HEK293 (cell line): ENCODE results near the gene DIPK1C.

Experiments used
- CTCF ChIA-PET: fragments of 350-600 bp; formaldehyde crosslinking; extraction: SDS; loops from one replicate; lab custom pipeline; 2021; ENCODE audit warnings: antibody characterized with exemption; lab: Yijun Ruan, JAX
- POLR2A ChIA-PET: fragments of 300-600 bp; formaldehyde crosslinking; extraction: SDS; loops from one replicate; lab custom pipeline; 2020; ENCODE audit warnings: antibody characterized with exemption, inconsistent platforms; lab: Yijun Ruan, JAX
- H3K27ac ChIP-seq: fragments of 200-500 bp; sonication (Bioruptor generic); 2 replicates; pipeline ENCODE4 v1.5.1; 2014; ENCODE audit warnings: low read depth, low read length, control low read depth, inconsistent platforms; ENCODE audit errors: extremely low read depth
- H3K36me3 ChIP-seq, 2 experiments: fragments of 200-500 bp in 1 of 2; sonication (Bioruptor generic) in 1 of 2; 1 replicate in 1 of 2; 2 replicates in 1 of 2; pipeline ENCODE4 v1.5.1; 2014 to 2017; ENCODE audit warnings: inconsistent platforms in 2 of 2, low read length in 2 of 2; ENCODE audit not compliant: control insufficient read depth in 2 of 2, insufficient read depth in 1 of 2
- H3K4me1 ChIP-seq: fragments of 200-500 bp; sonication (Bioruptor generic); 2 replicates; pipeline ENCODE4 v1.5.1; 2014; ENCODE audit warnings: mild to moderate bottlenecking, low read length, inconsistent platforms; ENCODE audit not compliant: control insufficient read depth, insufficient read depth
- H3K4me3 ChIP-seq: 2 replicates; pipeline ENCODE4 v1.5.1; 2011; ENCODE audit warnings: low read depth, mild to moderate bottlenecking, control low read depth, low read length, moderate library complexity
- H3K9me3 ChIP-seq: fragments of 200-500 bp; sonication (Bioruptor generic); 2 replicates; pipeline ENCODE4 v1.5.1; 2014; ENCODE audit warnings: low read depth, low read length, inconsistent platforms; ENCODE audit not compliant: control insufficient read depth, insufficient read depth
- FEZF1 ChIP-seq: fragments of 450-650 bp; formaldehyde crosslinking; IDR thresholded peaks from 2 replicates; pipeline ENCODE4 v1.5.1; 2016; ENCODE audit warnings: missing biosample characterization, missing genetic modification characterization
- GLI4 ChIP-seq: fragments of 450-650 bp; formaldehyde crosslinking; IDR thresholded peaks from 2 replicates; pipeline ENCODE4 v1.5.1; 2016; ENCODE audit warnings: missing biosample characterization, missing genetic modification characterization
- MYNN ChIP-seq: fragments of 450-650 bp; formaldehyde crosslinking; IDR thresholded peaks from 2 replicates; pipeline ENCODE4 v1.5.1; 2016; ENCODE audit warnings: missing biosample characterization, missing genetic modification characterization, borderline replicate concordance
- SP2 ChIP-seq: fragments of 450-650 bp; formaldehyde crosslinking; IDR thresholded peaks from 2 replicates; pipeline ENCODE4 v1.5.1; 2016; ENCODE audit warnings: missing biosample characterization, missing genetic modification characterization
- ZNF138 ChIP-seq: fragments of 450-650 bp; formaldehyde crosslinking; IDR thresholded peaks from 2 replicates; pipeline ENCODE4 v1.5.1; 2016; ENCODE audit warnings: missing biosample characterization, missing genetic modification characterization, borderline replicate concordance
- ZNF155 ChIP-seq: fragments of 450-650 bp; formaldehyde crosslinking; IDR thresholded peaks from 2 replicates; pipeline ENCODE4 v1.5.1; 2016; ENCODE audit warnings: missing biosample characterization, missing genetic modification characterization
- ZNF223 ChIP-seq: fragments of 450-650 bp; formaldehyde crosslinking; IDR thresholded peaks from 2 replicates; pipeline ENCODE4 v1.5.1; 2016; ENCODE audit warnings: missing biosample characterization, missing genetic modification characterization
- ZNF23 ChIP-seq: fragments of 450-650 bp; formaldehyde crosslinking; IDR thresholded peaks from 2 replicates; pipeline ENCODE4 v1.5.1; 2016; ENCODE audit warnings: missing biosample characterization, missing genetic modification characterization, borderline replicate concordance
- ZNF335 ChIP-seq: fragments of 450-650 bp; formaldehyde crosslinking; conservative IDR thresholded peaks from 2 replicates; pipeline ENCODE4 v1.5.1; 2016; ENCODE audit warnings: missing biosample characterization, missing genetic modification characterization
- ZNF416 ChIP-seq: fragments of 450-650 bp; formaldehyde crosslinking; IDR thresholded peaks from 2 replicates; pipeline ENCODE4 v1.5.1; 2016; ENCODE audit warnings: missing biosample characterization, missing genetic modification characterization
- ZNF473 ChIP-seq: fragments of 450-650 bp; formaldehyde crosslinking; IDR thresholded peaks from 2 replicates; pipeline ENCODE4 v1.5.1; 2017; ENCODE audit warnings: missing biosample characterization, missing genetic modification characterization
- ZNF623 ChIP-seq: fragments of 450-650 bp; formaldehyde crosslinking; IDR thresholded peaks from 2 replicates; pipeline ENCODE4 v1.5.1; 2016; ENCODE audit warnings: missing biosample characterization, missing genetic modification characterization
- ZNF626 ChIP-seq: fragments of 450-650 bp; sonication (Bioruptor Pico); formaldehyde crosslinking; IDR thresholded peaks from 2 replicates; pipeline ENCODE4 v1.5.1; 2018; ENCODE audit warnings: missing biosample characterization, missing genetic modification characterization, inconsistent platforms
- ZNF629 ChIP-seq: fragments of 450-650 bp; formaldehyde crosslinking; IDR thresholded peaks from 2 replicates; pipeline ENCODE4 v1.5.1; 2017; ENCODE audit warnings: missing biosample characterization, missing genetic modification characterization
- ZNF747 ChIP-seq: fragments of 450-650 bp; formaldehyde crosslinking; IDR thresholded peaks from 2 replicates; pipeline ENCODE4 v1.5.1; 2016; ENCODE audit warnings: missing biosample characterization, missing genetic modification characterization
- ZNF768 ChIP-seq: fragments of 450-650 bp; formaldehyde crosslinking; IDR thresholded peaks from 2 replicates; pipeline ENCODE4 v1.5.1; 2018; ENCODE audit warnings: missing biosample characterization, mild to moderate bottlenecking, missing genetic modification characterization
- ZNF776 ChIP-seq: fragments of 450-650 bp; formaldehyde crosslinking; IDR thresholded peaks from 2 replicates; pipeline ENCODE4 v1.5.0; 2017; ENCODE audit warnings: missing biosample characterization, missing genetic modification characterization, borderline replicate concordance
- TF ChIP-seq, protein P1 (sequence below): fragments of 450-650 bp; formaldehyde crosslinking; IDR thresholded peaks from 2 replicates; pipeline ENCODE4 v1.5.1; 2016; ENCODE audit warnings: missing biosample characterization, missing genetic modification characterization
- TF ChIP-seq, protein P2 (sequence below): fragments of 450-650 bp; formaldehyde crosslinking; IDR thresholded peaks from 2 replicates; pipeline ENCODE4 v1.5.1; 2016; ENCODE audit warnings: missing biosample characterization, missing genetic modification characterization, low read depth
- TF ChIP-seq, protein P3 (sequence below): fragments of 450-650 bp; formaldehyde crosslinking; IDR thresholded peaks from 2 replicates; pipeline ENCODE4 v1.5.1; 2017; ENCODE audit warnings: missing biosample characterization, missing genetic modification characterization
- TF ChIP-seq, protein P4 (sequence below): fragments of 450-650 bp; formaldehyde crosslinking; IDR thresholded peaks from 2 replicates; pipeline ENCODE4 v1.5.1; 2017; ENCODE audit warnings: missing biosample characterization, missing genetic modification characterization
- TF ChIP-seq, protein P5 (sequence below): fragments of 450-650 bp; formaldehyde crosslinking; IDR thresholded peaks from 2 replicates; pipeline ENCODE4 v1.5.0; 2017; ENCODE audit warnings: missing biosample characterization, missing genetic modification characterization, borderline replicate concordance
- TF ChIP-seq, protein P6 (sequence below): fragments of 450-650 bp; formaldehyde crosslinking; IDR thresholded peaks from 2 replicates; pipeline ENCODE4 v1.5.1; 2016; ENCODE audit warnings: missing biosample characterization, missing genetic modification characterization

DIPK1C gene

DNA sequence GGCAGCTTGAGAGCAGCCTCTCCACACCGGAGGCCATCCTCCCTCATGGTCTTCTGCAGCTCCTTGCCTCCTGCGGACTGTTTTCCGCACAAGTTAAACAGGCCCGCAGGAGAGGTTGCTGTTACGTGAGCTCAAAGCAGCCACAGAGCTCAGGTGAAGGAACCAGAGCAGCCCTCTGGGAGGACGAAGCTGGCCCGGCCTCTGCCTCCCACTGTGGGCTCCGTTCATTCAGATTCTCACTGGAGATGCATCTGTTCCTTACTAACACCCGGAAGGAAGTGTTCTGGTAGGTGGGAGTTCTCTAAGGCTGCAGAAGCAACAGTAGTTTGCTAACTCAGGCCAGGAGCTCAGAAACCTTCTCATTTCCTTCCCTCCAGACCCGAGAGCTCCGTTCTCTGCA lies 10.9 kb downstream of the DIPK1C start (continued):
- no peak for TF ChIP-seq GLI4

DNA sequence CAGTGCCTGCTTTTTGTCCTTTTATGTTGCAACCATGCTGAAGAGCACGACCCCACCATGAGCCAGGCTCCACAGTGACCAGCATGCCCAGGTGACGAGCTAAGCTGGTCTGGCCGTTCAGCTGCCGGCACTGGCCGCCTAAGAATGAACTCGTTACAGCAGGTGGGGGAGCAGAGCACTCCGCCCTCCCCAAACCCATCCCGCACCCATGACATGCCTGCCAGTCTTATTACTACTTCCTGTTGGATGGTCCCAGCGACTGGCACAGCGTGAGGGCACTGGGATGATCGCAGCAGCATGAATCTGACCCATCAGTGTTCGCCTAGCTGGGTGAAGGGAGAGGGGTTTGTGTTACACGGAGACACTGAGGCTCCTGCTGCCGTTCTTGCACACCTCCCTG lies 11.5 kb downstream of the DIPK1C start:
- H3K4me3 ChIP-seq, result no peak overlapping the region
- TF ChIP-seq ZNF416 (tag by site-specific recombination) (no peak), ZNF138 (tag by site-specific recombination) (no peak), ZNF335 (no peak), ZNF626 (tag by site-specific recombination) (no peak), ZNF776 (tag by site-specific recombination) (no peak), ZNF623 (tag by site-specific recombination) (no peak), ZNF747 (tag by site-specific recombination) (no peak), MYNN (tag by site-specific recombination) (no peak)
- TF ChIP-seq, protein P1, sequence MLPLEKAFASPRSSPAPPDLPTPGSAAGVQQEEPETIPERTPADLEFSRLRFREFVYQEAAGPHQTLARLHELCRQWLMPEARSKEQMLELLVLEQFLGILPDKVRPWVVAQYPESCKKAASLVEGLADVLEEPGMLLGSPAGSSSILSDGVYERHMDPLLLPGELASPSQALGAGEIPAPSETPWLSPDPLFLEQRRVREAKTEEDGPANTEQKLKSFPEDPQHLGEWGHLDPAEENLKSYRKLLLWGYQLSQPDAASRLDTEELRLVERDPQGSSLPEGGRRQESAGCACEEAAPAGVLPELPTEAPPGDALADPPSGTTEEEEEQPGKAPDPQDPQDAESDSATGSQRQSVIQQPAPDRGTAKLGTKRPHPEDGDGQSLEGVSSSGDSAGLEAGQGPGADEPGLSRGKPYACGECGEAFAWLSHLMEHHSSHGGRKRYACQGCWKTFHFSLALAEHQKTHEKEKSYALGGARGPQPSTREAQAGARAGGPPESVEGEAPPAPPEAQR (tag by site-specific recombination), result no peak
- TF ChIP-seq, protein P2, sequence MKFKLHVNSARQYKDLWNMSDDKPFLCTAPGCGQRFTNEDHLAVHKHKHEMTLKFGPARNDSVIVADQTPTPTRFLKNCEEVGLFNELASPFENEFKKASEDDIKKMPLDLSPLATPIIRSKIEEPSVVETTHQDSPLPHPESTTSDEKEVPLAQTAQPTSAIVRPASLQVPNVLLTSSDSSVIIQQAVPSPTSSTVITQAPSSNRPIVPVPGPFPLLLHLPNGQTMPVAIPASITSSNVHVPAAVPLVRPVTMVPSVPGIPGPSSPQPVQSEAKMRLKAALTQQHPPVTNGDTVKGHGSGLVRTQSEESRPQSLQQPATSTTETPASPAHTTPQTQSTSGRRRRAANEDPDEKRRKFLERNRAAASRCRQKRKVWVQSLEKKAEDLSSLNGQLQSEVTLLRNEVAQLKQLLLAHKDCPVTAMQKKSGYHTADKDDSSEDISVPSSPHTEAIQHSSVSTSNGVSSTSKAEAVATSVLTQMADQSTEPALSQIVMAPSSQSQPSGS (tag by site-specific recombination), result no peak
- TF ChIP-seq, protein P3, sequence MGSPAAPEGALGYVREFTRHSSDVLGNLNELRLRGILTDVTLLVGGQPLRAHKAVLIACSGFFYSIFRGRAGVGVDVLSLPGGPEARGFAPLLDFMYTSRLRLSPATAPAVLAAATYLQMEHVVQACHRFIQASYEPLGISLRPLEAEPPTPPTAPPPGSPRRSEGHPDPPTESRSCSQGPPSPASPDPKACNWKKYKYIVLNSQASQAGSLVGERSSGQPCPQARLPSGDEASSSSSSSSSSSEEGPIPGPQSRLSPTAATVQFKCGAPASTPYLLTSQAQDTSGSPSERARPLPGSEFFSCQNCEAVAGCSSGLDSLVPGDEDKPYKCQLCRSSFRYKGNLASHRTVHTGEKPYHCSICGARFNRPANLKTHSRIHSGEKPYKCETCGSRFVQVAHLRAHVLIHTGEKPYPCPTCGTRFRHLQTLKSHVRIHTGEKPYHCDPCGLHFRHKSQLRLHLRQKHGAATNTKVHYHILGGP (tag by site-specific recombination), result no peak
- TF ChIP-seq, all 188 proteins: peak for 0
- no peaks in the 10 kb centered on the region for H3K9me3 ChIP-seq
- no peak overlapping the region for H3K27ac ChIP-seq
- no peaks in the 10 kb centered on the region for H3K36me3 ChIP-seq
- ChIA-PET POLR2A (no interaction called here), CTCF (no interaction called here)
- H3K4me1 ChIP-seq, result no peaks in the 10 kb centered on the region

DNA sequence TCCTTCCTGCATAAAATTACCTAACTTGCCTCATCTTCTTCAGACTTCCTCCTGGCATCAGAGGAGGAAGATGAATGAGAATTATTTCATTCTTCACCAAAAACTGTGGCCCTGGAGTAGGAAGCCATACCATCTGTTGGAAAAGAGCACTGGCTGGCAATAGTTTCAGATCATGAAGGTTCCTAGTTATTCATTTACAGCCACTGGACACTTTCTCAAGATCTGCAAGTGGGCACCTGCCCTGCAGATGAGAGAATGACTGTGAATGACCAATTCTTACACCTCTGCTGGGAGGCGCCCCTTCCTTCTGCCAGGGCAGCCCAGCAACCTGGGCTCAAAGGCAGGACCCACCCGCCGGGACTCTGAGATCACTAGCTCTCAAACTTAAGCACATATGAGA lies 13.0 kb downstream of the DIPK1C start:
- no peaks in the 10 kb centered on the region for H3K36me3 ChIP-seq
- POLR2A ChIA-PET, result no interaction called here
- no peaks in the 10 kb centered on the region for H3K9me3 ChIP-seq
- H3K4me3 ChIP-seq, result no peak overlapping the region
- H3K4me1 ChIP-seq, result no peaks in the 10 kb centered on the region
- CTCF ChIA-PET, result no interaction called here
- no peak overlapping the region for H3K27ac ChIP-seq
- TF ChIP-seq ZNF473 (tag by site-specific recombination) (no peak), ZNF629 (no peak), FEZF1 (tag by site-specific recombination) (no peak), SP2 (tag by site-specific recombination) (no peak), ZNF223 (tag by site-specific recombination) (no peak), ZNF155 (no peak), ZNF23 (tag by site-specific recombination) (no peak), ZNF768 (no peak)
- TF ChIP-seq, protein P4, sequence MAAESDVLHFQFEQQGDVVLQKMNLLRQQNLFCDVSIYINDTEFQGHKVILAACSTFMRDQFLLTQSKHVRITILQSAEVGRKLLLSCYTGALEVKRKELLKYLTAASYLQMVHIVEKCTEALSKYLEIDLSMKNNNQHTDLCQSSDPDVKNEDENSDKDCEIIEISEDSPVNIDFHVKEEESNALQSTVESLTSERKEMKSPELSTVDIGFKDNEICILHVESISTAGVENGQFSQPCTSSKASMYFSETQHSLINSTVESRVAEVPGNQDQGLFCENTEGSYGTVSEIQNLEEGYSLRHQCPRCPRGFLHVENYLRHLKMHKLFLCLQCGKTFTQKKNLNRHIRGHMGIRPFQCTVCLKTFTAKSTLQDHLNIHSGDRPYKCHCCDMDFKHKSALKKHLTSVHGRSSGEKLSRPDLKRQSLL (tag by site-specific recombination), result no peak
- TF ChIP-seq, protein P5, sequence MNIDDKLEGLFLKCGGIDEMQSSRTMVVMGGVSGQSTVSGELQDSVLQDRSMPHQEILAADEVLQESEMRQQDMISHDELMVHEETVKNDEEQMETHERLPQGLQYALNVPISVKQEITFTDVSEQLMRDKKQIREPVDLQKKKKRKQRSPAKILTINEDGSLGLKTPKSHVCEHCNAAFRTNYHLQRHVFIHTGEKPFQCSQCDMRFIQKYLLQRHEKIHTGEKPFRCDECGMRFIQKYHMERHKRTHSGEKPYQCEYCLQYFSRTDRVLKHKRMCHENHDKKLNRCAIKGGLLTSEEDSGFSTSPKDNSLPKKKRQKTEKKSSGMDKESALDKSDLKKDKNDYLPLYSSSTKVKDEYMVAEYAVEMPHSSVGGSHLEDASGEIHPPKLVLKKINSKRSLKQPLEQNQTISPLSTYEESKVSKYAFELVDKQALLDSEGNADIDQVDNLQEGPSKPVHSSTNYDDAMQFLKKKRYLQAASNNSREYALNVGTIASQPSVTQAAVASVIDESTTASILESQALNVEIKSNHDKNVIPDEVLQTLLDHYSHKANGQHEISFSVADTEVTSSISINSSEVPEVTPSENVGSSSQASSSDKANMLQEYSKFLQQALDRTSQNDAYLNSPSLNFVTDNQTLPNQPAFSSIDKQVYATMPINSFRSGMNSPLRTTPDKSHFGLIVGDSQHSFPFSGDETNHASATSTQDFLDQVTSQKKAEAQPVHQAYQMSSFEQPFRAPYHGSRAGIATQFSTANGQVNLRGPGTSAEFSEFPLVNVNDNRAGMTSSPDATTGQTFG (tag by site-specific recombination), result no peak
- TF ChIP-seq, protein P6, sequence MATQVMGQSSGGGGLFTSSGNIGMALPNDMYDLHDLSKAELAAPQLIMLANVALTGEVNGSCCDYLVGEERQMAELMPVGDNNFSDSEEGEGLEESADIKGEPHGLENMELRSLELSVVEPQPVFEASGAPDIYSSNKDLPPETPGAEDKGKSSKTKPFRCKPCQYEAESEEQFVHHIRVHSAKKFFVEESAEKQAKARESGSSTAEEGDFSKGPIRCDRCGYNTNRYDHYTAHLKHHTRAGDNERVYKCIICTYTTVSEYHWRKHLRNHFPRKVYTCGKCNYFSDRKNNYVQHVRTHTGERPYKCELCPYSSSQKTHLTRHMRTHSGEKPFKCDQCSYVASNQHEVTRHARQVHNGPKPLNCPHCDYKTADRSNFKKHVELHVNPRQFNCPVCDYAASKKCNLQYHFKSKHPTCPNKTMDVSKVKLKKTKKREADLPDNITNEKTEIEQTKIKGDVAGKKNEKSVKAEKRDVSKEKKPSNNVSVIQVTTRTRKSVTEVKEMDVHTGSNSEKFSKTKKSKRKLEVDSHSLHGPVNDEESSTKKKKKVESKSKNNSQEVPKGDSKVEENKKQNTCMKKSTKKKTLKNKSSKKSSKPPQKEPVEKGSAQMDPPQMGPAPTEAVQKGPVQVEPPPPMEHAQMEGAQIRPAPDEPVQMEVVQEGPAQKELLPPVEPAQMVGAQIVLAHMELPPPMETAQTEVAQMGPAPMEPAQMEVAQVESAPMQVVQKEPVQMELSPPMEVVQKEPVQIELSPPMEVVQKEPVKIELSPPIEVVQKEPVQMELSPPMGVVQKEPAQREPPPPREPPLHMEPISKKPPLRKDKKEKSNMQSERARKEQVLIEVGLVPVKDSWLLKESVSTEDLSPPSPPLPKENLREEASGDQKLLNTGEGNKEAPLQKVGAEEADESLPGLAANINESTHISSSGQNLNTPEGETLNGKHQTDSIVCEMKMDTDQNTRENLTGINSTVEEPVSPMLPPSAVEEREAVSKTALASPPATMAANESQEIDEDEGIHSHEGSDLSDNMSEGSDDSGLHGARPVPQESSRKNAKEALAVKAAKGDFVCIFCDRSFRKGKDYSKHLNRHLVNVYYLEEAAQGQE, result no peak
